Neural progenitor cell (in vitro differentiated cells): ENCODE results near the gene ARHGAP26. TPM values are rescaled to one million over a fixed set of nuclear protein-coding genes. Genes with fewer than 3 reads are reported as not detected.

ENCODE experiments used
- DNase-seq: peaks from one replicate; pipeline ENCODE4 v3.0.0-alpha.2; 2016; ENCODE audit warnings: low spot score
- H2AFZ ChIP-seq: fragments of 200-600 bp; sonication (generic); replicated peaks from 2 replicates; pipeline ENCODE4 v1.6.1; 2016; ENCODE audit warnings: antibody characterized with exemption
- H3F3A ChIP-seq: fragments of 200-600 bp; sonication (generic); 2 replicates; pipeline ENCODE4 v1.6.1; 2016; ENCODE audit warnings: antibody characterized with exemption, low read depth
- H3K27ac ChIP-seq: fragments of 200-600 bp; sonication (generic); 2 replicates; pipeline ENCODE4 v1.5.1; 2016; ENCODE audit warnings: mild to moderate bottlenecking
- H3K27me3 ChIP-seq: fragments of 200-600 bp; sonication (generic); 2 replicates; pipeline ENCODE4 v1.6.1; 2016; ENCODE audit warnings: mild to moderate bottlenecking, moderate library complexity
- H3K36me3 ChIP-seq: fragments of 200-600 bp; sonication (generic); 2 replicates; pipeline ENCODE4 v1.5.1; 2016
- H3K4me1 ChIP-seq: fragments of 200-600 bp; sonication (generic); 2 replicates; pipeline ENCODE4 v1.6.1; 2016; ENCODE audit warnings: mixed run types
- H3K4me2 ChIP-seq: fragments of 200-600 bp; sonication (generic); 2 replicates; pipeline ENCODE4 v1.6.1; 2016
- H3K4me3 ChIP-seq: fragments of 200-600 bp; sonication (generic); 2 replicates; pipeline ENCODE4 v1.5.1; 2016
- H3K79me2 ChIP-seq: fragments of 200-600 bp; sonication (generic); 2 replicates; pipeline ENCODE4 v1.6.1; 2016; ENCODE audit warnings: low read depth
- H3K9ac ChIP-seq: fragments of 200-600 bp; sonication (generic); 2 replicates; pipeline ENCODE4 v1.6.1; 2016
- H3K9me3 ChIP-seq: fragments of 200-600 bp; sonication (generic); 2 replicates; pipeline ENCODE4 v1.5.1; 2016; ENCODE audit warnings: low read depth
- H4K20me1 ChIP-seq: fragments of 200-600 bp; sonication (generic); 2 replicates; pipeline ENCODE4 v1.6.1; 2016; ENCODE audit warnings: low read depth
- H3K27ac Mint-ChIP-seq: 3 replicates; pipeline ENCODE4 v1.8.0; 2021; ENCODE audit warnings: mixed read lengths
- H3K27me3 Mint-ChIP-seq: 2 replicates; pipeline ENCODE4 v1.8.0; 2022; ENCODE audit warnings: low read depth, mild to moderate bottlenecking, inconsistent platforms, moderate library complexity, mixed read lengths; ENCODE audit not compliant: insufficient read depth
- H3K36me3 Mint-ChIP-seq: 3 replicates; pipeline ENCODE4 v1.8.0; 2021; ENCODE audit warnings: mixed read lengths
- H3K4me1 Mint-ChIP-seq: 3 replicates; pipeline ENCODE4 v1.8.0; 2021; ENCODE audit warnings: mixed read lengths
- H3K4me3 Mint-ChIP-seq: 3 replicates; pipeline ENCODE4 v1.8.0; 2021; ENCODE audit warnings: mild to moderate bottlenecking, moderate library complexity, mixed read lengths
- H3K9me3 Mint-ChIP-seq: 3 replicates; pipeline ENCODE4 v1.8.0; 2020; ENCODE audit warnings: mixed read lengths
- CTCF ChIP-seq: fragments of 200-600 bp; sonication (generic); IDR thresholded peaks from 2 replicates; pipeline ENCODE4 v1.5.1; 2017; ENCODE audit warnings: antibody characterized with exemption, mild to moderate bottlenecking
- EZH2 ChIP-seq: fragments of 200-600 bp; sonication (generic); IDR thresholded peaks from 2 replicates; pipeline ENCODE4 v1.6.1; 2017; ENCODE audit warnings: antibody characterized with exemption, mild to moderate bottlenecking, moderate library complexity
- EZH2phosphoT487 ChIP-seq: fragments of 200-600 bp; sonication (generic); IDR thresholded peaks from 2 replicates; pipeline ENCODE4 v1.6.1; 2017; ENCODE audit warnings: antibody characterized with exemption
- total RNA-seq: library from RNA; depleted of rRNA; stranded (reverse); fragments of >200 nt; gene quantifications from 2 replicates; pipeline ENCODE4 v1.2.3, GENCODE V29; 2015; ENCODE audit warnings: low replicate concordance

Gene ARHGAP26
- total RNA-seq, 1 donor from 2014 or later = 7.0 TPM

- no peak overlapping the region for H3K4me3 Mint-ChIP-seq
- Histone ChIP-seq H3K9me3 (no peaks in the 10 kb centered on the region), H3K9ac (no peak overlapping the region), H3K4me2 (no peak overlapping the region), H3K4me3 (no peak overlapping the region), H3K4me1 (no peaks in the 10 kb centered on the region), H2AFZ (no peak overlapping the region), H3F3A (no peaks in the 10 kb centered on the region), H3K36me3 (no peaks in the 10 kb centered on the region), H3K79me2 (no peaks in the 10 kb centered on the region), H4K20me1 (no peaks in the 10 kb centered on the region), H3K27ac (no peak overlapping the region), H3K27me3 (no peaks in the 10 kb centered on the region)
- peaks cover 1% of the 10 kb centered on the region for H3K36me3 Mint-ChIP-seq
- no peaks in the 10 kb centered on the region for H3K9me3 Mint-ChIP-seq
- H3K27me3 Mint-ChIP-seq = no peaks in the 10 kb centered on the region
- TF ChIP-seq EZH2phosphoT487 (no peak), EZH2 (no peak), CTCF (no peak)
- no peaks in the 10 kb centered on the region for H3K4me1 Mint-ChIP-seq
- no peak for DNase-seq
- no peak overlapping the region for H3K27ac Mint-ChIP-seq
Observed at GRCh38 chr5:142938266-142938880, 168.2 kb downstream of the ARHGAP26 start.

GRCh38 chr5:142939006-142939405 lies 168.8 kb downstream of the ARHGAP26 start:
- Histone ChIP-seq H3K27ac (no peak overlapping the region), H3K27me3 (no peaks in the 10 kb centered on the region), H3K9me3 (no peaks in the 10 kb centered on the region), H3K79me2 (no peaks in the 10 kb centered on the region), H3K4me1 (no peaks in the 10 kb centered on the region), H3K36me3 (no peaks in the 10 kb centered on the region), H3K4me3 (no peak overlapping the region), H3K4me2 (no peak overlapping the region), H4K20me1 (no peaks in the 10 kb centered on the region), H3K9ac (no peak overlapping the region), H2AFZ (no peak overlapping the region), H3F3A (no peaks in the 10 kb centered on the region)
- TF ChIP-seq CTCF (no peak), EZH2 (no peak), EZH2phosphoT487 (no peak)
- Mint-ChIP-seq H3K9me3 (no peaks in the 10 kb centered on the region), H3K27me3 (no peaks in the 10 kb centered on the region), H3K4me3 (no peak overlapping the region), H3K4me1 (no peaks in the 10 kb centered on the region), H3K27ac (no peak overlapping the region), H3K36me3 (peaks cover 1% of the 10 kb centered on the region)
- DNase-seq = no peak

GRCh38 chr5:142939884-142940283 lies 169.7 kb downstream of the ARHGAP26 start:
- Histone ChIP-seq H3K9me3 (no peaks in the 10 kb centered on the region), H3K27ac (no peak overlapping the region), H4K20me1 (no peaks in the 10 kb centered on the region), H3K79me2 (no peaks in the 10 kb centered on the region), H3K4me1 (no peaks in the 10 kb centered on the region), H3K9ac (no peak overlapping the region), H3F3A (no peaks in the 10 kb centered on the region), H3K36me3 (no peaks in the 10 kb centered on the region), H3K4me2 (no peak overlapping the region), H3K4me3 (no peak overlapping the region), H3K27me3 (no peaks in the 10 kb centered on the region), H2AFZ (no peak overlapping the region)
- Mint-ChIP-seq H3K36me3 (no peaks in the 10 kb centered on the region), H3K9me3 (no peaks in the 10 kb centered on the region), H3K4me1 (no peaks in the 10 kb centered on the region), H3K27me3 (no peaks in the 10 kb centered on the region), H3K27ac (no peak overlapping the region), H3K4me3 (no peak overlapping the region)
- TF ChIP-seq EZH2 = no peak
- no peak for TF ChIP-seq CTCF
- no peak for TF ChIP-seq EZH2phosphoT487
- DNase-seq = no peak
